HG02623 (cell line): ENCODE data around the gene RAB40C.

Experiments
- ATAC-seq: cut with Tn5 transposase; IDR thresholded peaks from one replicate; pipeline ENCODE4 v1.9.1; 2021; ENCODE audit warnings: moderate library complexity; ENCODE audit not compliant: unreplicated experiment

RAB40C gene, protein sequence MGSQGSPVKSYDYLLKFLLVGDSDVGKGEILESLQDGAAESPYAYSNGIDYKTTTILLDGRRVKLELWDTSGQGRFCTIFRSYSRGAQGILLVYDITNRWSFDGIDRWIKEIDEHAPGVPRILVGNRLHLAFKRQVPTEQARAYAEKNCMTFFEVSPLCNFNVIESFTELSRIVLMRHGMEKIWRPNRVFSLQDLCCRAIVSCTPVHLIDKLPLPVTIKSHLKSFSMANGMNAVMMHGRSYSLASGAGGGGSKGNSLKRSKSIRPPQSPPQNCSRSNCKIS

DNA sequence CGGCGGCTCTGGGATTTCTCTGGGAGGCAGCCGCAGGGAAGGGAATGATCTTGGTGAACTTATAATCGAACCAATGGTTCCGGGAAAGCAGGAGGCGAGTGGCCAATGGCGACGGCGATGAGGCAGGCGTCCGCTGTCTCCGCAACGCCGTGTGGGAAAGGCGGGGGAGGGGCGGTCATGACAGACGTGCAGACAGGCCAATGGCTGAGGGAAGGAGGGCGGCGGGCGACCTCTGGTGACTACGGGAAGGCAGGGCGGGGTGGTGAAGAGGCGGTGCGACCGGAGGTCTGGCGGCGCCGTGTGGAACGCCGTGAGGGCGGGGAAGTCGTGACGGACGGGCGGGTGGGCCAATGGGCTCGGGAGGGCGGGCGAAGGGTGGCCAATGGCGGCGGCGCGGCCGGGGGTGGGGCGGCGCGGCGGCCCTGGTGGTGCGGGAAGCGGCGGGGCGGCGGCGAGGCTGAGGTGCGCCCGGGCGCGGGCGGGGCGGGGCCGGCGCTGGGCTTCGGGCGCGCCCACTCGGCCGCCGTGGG, at the start of gene RAB40C:
Gene RAB40C, plus strand, starts transcription at position 409 of the 530 bp plus-strand sequence. CDS start 226 bp downstream, outside the sequence.
- ATAC-seq = peak; percentile 69

DNA sequence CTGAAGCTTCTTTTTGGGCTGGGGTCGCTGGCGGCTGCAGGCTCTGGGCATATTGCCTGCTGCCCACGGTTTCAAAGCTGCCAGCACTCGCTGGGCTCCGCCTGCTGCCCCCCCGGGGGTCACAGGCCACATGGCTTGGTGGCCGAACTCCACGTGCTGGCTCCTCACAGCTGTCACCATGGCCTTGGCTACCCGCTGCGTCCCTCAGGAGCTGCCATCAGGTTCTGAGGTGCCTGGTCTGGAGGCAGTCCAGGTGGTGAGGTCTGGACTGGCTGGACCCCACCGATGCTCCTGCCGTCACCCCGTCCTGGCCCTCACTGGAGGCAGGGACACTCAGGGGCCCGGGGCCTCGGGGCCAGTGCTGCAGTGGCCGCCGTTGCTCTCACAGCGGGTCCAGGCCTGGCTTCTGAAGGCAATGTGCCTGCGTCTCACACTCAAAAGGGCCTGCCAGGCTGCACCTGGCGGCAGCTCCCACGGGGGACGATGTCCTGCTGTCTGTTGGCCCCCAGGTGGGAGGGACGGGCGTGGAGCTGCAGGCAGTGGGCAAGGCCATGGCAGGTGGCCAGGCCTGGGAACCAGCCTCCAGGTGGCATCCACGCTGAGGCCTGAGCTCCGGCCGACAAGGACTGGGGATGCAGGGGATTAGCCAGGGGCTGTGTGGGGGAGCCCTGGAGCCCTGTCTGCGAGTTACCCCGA, 49.1 kb upstream of the RAB40C start:
- ATAC-seq = no peak

DNA sequence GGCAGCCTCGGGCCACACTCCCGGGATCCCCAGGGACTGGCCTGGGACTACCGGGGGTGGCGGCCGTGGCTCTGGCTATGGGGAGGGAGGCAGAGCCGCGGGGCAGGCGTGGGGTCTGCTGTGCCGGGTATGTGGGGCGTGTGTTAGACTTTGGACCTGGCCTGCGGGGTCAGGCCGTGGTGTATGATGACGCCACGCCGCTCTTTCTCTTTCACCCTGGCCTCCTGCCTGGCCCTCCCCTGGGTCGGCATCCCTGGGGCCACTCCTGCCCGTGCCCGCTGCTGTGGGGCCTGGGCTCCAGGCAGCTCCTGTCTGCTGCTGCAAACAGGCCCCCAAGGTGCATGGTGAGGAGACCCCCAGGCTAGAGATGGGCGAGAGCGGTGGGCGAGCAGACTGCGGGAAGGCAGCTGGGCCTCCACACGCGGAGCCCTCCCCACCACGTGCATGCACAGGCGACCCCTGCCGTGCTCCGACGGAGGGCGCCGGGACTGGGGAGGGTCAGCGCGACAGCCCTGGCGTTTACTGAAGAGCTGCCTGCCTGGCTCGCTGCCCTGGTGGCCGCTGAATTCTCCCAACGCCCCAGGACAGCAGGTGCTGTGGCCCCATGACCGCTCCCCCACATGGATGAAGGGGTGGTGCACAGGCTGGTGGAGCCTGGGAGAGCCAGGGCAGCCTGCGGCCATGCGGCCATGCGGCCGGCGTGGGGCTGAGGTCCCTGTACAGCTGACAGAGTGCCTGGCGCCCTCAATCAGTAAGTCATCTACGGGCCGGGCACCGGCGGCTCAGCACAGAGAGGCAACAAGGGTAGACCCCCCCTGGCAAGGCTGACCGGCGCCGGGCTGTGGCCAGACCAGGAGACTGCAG, 46.3 kb upstream of the RAB40C start:
- no peak for ATAC-seq

GRCh38 chr16:544517-544916, 45.3 kb upstream of the RAB40C start:
- no peak for ATAC-seq

DNA sequence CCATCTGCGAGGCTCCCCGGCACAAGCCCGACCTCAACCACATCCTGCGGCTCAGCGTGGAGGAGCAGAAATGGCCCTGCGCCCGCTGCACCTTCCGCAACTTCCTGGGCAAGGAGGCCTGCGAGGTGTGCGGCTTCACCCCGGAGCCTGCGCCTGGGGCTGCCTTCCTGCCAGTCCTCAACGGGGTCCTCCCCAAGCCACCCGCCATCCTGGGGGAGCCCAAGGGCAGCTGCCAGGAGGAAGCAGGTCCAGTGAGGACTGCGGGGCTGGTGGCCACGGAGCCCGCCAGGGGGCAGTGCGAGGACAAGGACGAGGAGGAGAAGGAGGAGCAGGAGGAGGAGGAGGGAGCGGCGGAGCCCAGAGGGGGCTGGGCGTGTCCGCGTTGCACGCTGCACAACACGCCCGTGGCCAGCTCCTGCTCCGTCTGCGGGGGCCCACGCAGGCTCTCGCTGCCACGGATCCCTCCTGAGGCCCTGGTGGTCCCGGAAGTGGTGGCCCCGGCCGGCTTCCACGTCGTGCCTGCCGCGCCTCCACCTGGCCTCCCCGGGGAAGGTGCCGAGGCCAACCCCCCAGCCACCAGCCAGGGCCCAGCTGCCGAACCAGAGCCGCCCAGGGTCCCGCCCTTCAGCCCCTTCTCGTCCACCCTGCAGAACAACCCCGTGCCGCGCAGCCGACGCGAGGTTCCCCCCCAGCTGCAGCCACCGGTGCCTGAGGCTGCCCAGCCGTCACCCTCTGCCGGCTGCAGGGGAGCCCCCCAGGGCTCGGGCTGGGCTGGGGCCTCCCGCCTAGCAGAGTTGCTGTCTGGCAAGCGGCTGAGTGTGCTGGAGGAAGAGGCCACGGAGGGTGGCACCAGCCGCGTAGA, 42.7 kb upstream of the RAB40C start:
- ATAC-seq = no peak

DNA sequence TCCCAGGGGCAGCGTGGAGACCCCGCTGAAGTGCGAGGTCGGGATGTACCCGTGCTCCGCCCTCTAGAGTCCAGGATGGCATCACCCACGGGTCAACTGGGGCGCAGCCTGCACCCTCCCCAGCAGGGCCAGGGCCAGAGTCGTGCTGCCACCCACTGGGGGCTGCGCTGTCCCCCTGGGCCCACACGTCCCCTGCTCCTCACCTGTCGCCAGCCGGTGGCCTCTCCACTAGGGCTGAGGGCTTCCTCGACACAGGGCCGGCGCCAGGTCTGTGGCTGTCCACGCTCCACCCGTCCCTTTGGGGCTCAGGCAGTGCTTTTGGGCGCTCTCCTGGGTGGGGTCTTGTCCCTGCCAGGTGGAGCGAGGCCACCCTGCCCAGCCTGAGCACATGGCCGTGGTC, 41.3 kb upstream of the RAB40C start:
- ATAC-seq = no peak

DNA sequence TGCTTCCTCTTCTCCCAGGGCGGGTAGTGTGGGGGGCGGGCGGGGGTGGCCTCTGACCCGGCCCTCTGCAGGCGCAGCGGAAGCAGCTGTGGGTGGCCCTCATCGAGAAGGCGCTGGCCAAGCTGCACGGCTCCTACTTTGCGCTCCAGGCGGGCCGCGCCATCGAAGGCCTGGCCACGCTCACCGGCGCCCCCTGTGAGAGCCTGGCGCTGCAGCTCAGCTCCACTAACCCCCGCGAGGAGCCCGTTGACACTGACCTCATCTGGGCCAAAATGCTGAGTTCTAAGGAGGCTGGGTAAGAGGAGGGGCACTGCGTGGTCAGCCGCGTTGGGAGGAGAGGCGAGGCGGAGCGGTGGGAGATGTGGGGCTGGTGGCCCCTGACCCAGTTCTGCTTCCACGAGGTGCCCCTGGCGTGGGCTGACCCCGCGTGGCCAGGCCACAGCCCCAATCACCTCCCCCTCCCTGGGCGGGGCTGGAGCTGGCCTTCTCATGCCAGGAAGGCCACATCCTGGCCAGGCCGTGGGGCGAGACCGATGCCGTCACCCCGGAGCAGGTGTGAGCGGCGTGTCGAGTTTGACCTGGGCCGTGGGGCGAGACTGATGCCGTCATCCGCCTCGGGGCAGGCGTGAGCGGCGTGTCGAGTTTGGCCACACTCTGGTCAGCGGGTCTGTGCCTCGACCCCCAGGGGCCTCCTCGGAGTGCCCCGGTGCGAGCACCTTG, 40.2 kb upstream of the RAB40C start:
- ATAC-seq = no peak

DNA sequence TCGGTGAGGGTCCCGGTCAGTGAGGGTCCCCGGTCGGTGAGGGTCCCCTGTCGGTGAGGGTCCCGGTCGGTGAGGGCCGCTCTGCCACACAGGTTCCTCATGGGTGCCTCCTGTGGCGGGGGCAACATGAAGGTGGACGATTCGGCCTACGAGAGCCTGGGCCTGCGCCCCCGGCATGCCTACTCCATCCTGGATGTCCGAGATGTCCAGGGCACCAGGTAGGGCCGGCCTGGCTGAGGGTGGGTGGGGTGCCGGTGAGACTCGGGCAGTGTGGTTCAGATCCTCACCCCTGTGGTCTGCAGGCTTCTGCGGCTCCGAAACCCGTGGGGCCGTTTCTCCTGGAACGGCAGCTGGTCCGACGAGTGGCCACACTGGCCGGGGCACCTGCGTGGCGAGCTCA, 38.7 kb upstream of the RAB40C start:
- no peak for ATAC-seq

DNA sequence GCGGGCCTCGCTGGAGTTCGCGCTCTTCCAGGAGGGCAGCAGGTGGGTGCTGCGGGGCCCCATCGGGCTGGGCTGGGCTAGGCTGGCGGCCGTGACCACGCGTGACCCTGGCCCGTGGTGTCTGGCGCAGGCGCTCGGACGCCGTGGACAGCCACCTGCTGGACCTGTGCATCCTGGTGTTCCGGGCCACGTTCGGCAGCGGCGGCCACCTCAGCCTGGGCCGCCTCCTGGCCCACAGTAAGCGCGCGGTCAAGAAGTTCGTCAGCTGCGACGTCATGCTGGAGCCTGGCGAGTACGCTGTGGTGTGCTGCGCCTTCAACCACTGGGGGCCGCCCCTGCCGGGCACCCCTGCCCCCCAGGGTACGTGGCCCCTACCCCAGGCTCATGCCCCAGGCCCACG, 37.7 kb upstream of the RAB40C start:
- no peak for ATAC-seq

DNA sequence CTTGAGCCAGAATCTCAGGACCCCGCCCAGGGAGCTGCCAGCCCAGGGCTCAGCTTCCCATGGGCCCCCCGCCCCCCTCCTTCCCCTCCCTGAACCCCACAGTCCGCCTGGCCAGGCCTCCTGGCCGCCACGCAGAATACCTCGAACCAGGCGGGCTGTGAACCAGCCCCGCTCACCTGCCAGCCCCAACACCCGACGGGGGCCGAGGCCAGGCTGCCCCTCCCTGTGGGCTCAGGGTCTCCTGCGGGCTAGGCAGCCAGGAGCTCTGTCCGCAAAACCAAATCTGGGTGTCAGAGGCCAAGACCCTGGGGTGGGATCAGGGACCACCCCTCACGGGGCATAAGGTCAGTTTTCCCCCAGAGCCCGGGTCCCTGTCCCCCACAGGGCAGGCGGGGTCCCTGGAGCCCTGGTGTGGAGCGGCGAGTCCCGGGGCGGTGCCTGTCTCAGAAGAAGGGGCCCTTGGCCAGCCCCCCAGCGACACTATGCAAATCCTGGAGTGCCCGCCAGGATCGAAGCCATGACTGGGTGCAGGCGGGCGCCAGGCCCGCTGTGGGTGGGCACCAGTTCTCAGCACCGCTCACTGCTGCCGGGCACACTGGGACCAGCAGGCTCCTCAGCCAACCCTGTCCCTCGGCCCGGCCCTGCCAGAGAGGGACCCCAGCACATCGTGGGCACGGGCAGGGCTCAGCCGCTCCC, 36.1 kb upstream of the RAB40C start:
- ATAC-seq = no peak

GRCh38 chr16:554297-554621, 35.6 kb upstream of the RAB40C start:
- no peak for ATAC-seq

DNA sequence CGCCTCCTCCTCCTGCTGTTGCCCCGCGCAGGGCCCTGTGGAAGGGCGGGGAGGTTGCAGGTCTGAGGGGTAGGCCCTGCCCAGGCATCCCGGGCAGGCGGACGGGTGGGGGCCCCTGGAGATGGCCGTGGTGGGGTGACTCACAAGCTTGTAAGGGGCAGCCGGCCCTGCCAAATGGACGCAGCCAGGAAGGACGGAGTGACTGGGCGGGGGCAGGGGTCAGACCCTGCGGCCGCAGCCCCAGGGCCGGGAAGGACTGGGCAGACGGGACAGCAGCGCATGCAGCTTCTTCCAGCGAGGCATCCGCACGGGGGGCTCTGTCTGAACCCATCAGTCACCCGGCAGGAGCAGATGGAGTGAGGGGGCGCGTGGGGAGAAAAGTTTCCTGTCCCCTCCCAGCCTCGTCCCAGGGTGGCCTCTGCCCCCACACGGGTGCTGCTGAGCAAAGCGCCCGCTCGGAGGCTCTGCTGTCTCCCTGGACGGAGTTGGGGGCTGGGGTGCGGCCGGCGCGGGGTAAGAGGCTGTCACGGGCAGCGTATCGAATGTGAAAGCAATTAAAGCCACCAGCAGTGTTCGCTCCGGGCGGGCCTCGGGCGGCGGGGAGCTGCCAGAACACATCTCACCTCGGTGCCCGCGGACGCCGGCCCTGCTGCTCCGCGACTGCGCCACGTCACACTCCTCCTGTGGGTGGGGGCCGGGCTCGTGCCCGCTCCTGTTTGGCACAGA, 35.1 kb upstream of the RAB40C start:
- no peak for ATAC-seq

- no peak for ATAC-seq
Observed at GRCh38 chr16:555528-556473, 34.1 kb upstream of the RAB40C start.

DNA sequence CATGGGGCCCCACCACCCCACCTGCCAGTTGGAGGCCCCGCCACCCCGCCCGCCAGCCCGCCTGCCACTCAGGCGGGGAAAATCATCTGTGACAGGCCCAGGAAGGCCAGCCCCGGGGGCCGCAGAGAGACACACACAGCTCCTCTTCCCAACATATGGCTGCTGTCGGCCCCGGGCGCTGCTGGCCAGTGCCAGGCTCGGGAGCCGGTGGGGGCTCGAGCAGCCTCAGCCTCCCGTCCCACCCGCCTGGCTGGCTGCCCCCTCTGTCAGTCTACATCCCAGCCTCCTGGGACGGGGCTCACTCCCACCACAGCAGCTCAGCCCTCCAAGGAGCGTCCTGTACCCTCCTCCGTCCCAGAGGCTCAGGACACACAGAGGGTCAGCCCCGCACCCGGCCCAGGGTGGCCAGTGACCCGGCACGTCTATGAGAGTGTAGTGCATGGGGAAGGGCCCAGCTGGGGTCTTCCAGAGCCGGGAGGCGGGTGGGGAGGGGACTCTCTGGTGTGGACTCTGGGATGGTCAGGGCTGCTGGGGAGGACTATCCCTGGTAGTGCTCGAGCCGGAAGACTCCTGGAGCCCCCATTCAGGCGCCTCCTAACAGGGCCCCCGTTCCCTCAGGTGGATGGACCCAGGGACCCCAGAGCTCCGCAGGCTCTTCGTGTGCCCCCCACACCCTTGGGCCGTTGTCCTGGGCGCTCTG, 33.2 kb upstream of the RAB40C start:
- ATAC-seq = no peak

- no peak for ATAC-seq
Observed at GRCh38 chr16:557463-558297, 32.2 kb upstream of the RAB40C start.
